Panc1 (cell line): ENCODE results near the gene PLA2G4F. TPM values are rescaled to one million over a fixed set of nuclear protein-coding genes. Genes with fewer than 3 reads are reported as not detected.
A peak's percentile ranks its signal among the peaks of the same experiment; 100 is the strongest.

Experiments
- ATAC-seq: fragments of 200-7000 bp; cut with Tn5 transposase; 2 replicates; pipeline ENCODE4 v1.9.1; 2020; ENCODE audit warnings: mild to moderate bottlenecking, moderate library complexity
- BruUV-seq: library from RNA; stranded (reverse); fragments of 400-500 nt; replicated peaks from 2 replicates; lab custom pipeline; 2021; lab: Mats Ljungman, UMichigan
- CTCF ChIA-PET: fragments of 300-600 bp; sonication (Branson Sonifier 250); formaldehyde crosslinking; loops from one replicate; lab custom pipeline; 2022; ENCODE audit warnings: antibody characterized with exemption; lab: Charles Lee
- POLR2A ChIA-PET: fragments of 300-600 bp; sonication (Branson Sonifier 250); formaldehyde crosslinking; loops from one replicate; lab custom pipeline; 2022; ENCODE audit warnings: antibody characterized with exemption; lab: Charles Lee
- DNase-seq: peaks from one replicate; pipeline ENCODE4 v3.0.0-alpha.2; 2010; ENCODE audit warnings: low read depth, low spot score
- H3K27ac ChIP-seq: 2 replicates; pipeline ENCODE4 v1.5.1; 2011; ENCODE audit warnings: mild to moderate bottlenecking, low read length, inconsistent platforms
- H3K27me3 ChIP-seq: fragments of 200-500 bp; sonication (Bioruptor generic); 2 replicates; pipeline ENCODE4 v1.6.0; 2014; ENCODE audit warnings: low read length, inconsistent platforms; ENCODE audit not compliant: control insufficient read depth, insufficient read depth
- H3K36me3 ChIP-seq: fragments of 200-500 bp; sonication (Bioruptor generic); 2 replicates; pipeline ENCODE4 v1.5.1; 2014; ENCODE audit warnings: inconsistent platforms, mild to moderate bottlenecking, low read length, moderate library complexity; ENCODE audit not compliant: control insufficient read depth, insufficient read depth
- H3K4me1 ChIP-seq: 2 replicates; pipeline ENCODE4 v1.5.1; 2011; ENCODE audit warnings: inconsistent platforms, mild to moderate bottlenecking, low read length, moderate library complexity; ENCODE audit not compliant: control insufficient read depth, insufficient read depth
- H3K4me3 ChIP-seq, 2 experiments: 2 replicates each; pipeline ENCODE4 v1.5.1; 2011 to 2012; ENCODE audit warnings: low read depth in 2 of 2, low read length in 2 of 2, mild to moderate bottlenecking in 2 of 2, inconsistent platforms in 1 of 2, moderate library complexity in 1 of 2
- H3K9me3 ChIP-seq: fragments of 200-500 bp; sonication (Bioruptor generic); 2 replicates; pipeline ENCODE4 v1.5.1; 2014; ENCODE audit warnings: low read depth, mild to moderate bottlenecking, inconsistent platforms, low read length, moderate library complexity; ENCODE audit not compliant: control insufficient read depth, insufficient read depth
- CTCF ChIP-seq: fragments of 450-650 bp; IDR thresholded peaks from 2 replicates; pipeline ENCODE4 v1.5.1; 2017; ENCODE audit warnings: mild to moderate bottlenecking
- POLR2AphosphoS5 ChIP-seq: IDR thresholded peaks from 2 replicates; pipeline ENCODE4 v1.6.1; 2012; ENCODE audit warnings: mild to moderate bottlenecking, low read depth, low read length, moderate library complexity
- REST ChIP-seq, 2 experiments: IDR thresholded peaks; 2 replicates each; pipeline ENCODE4 v1.6.1; 2011 to 2012; ENCODE audit warnings: low read depth in 2 of 2, control low read depth in 1 of 2, low read length in 1 of 2, mild to moderate bottlenecking in 1 of 2, moderate library complexity in 1 of 2; ENCODE audit not compliant: insufficient read depth in 1 of 2
- SIN3A ChIP-seq: IDR thresholded peaks from 2 replicates; pipeline ENCODE4 v1.6.1; 2012; ENCODE audit warnings: low read depth, mild to moderate bottlenecking, low read length, moderate library complexity, borderline replicate concordance; ENCODE audit not compliant: insufficient read depth
- TCF7L2 ChIP-seq: IDR thresholded peaks from 2 replicates; pipeline ENCODE4 v1.6.1; 2011; ENCODE audit warnings: mild to moderate bottlenecking, low read depth, low read length, inconsistent platforms
- in situ Hi-C: cut with HindIII; loops from 2 replicates; pipeline ENCODE4 v1.10.0; 2016; ENCODE audit warnings: low sequenced_read_pairs, low pct_unique_long_range_greater_than_20kb
- intact Hi-C: fragments of 100-400 bp; cut with micrococcal nuclease; formaldehyde crosslinking; loops from one replicate; pipeline ENCODE4 v1.10.0; 2022; ENCODE audit not compliant: unreplicated experiment
- total RNA-seq: library from RNA; stranded (reverse); gene quantifications from one replicate; pipeline ENCODE4 v1.2.1, GENCODE V29; 2021; ENCODE audit not compliant: unreplicated experiment

The PLA2G4F gene
- total RNA-seq, 1 experiment from 2014 or later = not detected

- in situ Hi-C loops = no loop called here
- BruUV-seq = no TSS peak
- Histone ChIP-seq H3K36me3 (no peaks in the 10 kb centered on the region), H3K9me3 (no peaks in the 10 kb centered on the region), H3K4me3 (no peak overlapping the region), H3K27ac (no peak overlapping the region), H3K27me3 (peaks cover 6% of the 10 kb centered on the region), H3K4me1 (no peaks in the 10 kb centered on the region)
- TF ChIP-seq POLR2AphosphoS5 (no peak), CTCF (peak; percentile 91)
- DNase-seq (peak; percentile 28), ATAC-seq (peak; percentile 83)
- ChIA-PET POLR2A (no interaction called here), CTCF (interaction anchor here (0.5 to 2.2 kb wide), 3 partner anchors 23 to 283 kb away, joined by 3 to 6 read pairs (median 4); partner anchors contain the start of gene PLA2G4F)
- intact Hi-C loops = loop anchor here (2.0 kb wide), 1 partner anchor 67 kb away; no protein-coding TSS in a partner anchor
Measured at GRCh38 chr15:42133886-42134502, 22.4 kb downstream of the PLA2G4F start.

- BruUV-seq = no TSS peak
- no peak for TF ChIP-seq REST (IDR thresholded peaks at IDR 0.05; ENCODE audit: insufficient read depth in 1 of 2, low read depth in 2 of 2, low read length in 1 of 2)
- no peak for TF ChIP-seq CTCF
- no peak for TF ChIP-seq POLR2AphosphoS5
- no peak for TF ChIP-seq SIN3A
- no peak for TF ChIP-seq TCF7L2
- in situ Hi-C loops = no loop called here
- CTCF ChIA-PET = interaction anchor here (0.6 to 2.2 kb wide), 2 partner anchors 49 to 282 kb away, joined by 4 to 6 read pairs; no protein-coding TSS in a partner anchor
- intact Hi-C loops = no loop called here
- ATAC-seq = no peak
- Histone ChIP-seq H3K27ac (no peak overlapping the region), H3K27me3 (peaks cover 6% of the 10 kb centered on the region), H3K9me3 (no peaks in the 10 kb centered on the region), H3K4me3 (no peak overlapping the region), H3K4me1 (no peaks in the 10 kb centered on the region), H3K36me3 (no peaks in the 10 kb centered on the region)
- no peak for DNase-seq
- POLR2A ChIA-PET = no interaction called here
Measured at GRCh38 chr15:42133356-42133755, 23.1 kb downstream of the PLA2G4F start.
